Erythroblast (primary cell): ENCODE results near the gene CLK3.

ENCODE experiments used
- GATA1 ChIP-seq: IDR thresholded peaks from 2 replicates; pipeline ENCODE4 v1.6.1; 2011; ENCODE audit warnings: low read depth, mild to moderate bottlenecking, control low read depth, low read length, moderate library complexity
- POLR2A ChIP-seq: IDR thresholded peaks from 2 replicates; pipeline ENCODE4 v1.6.1; 2011; ENCODE audit warnings: mild to moderate bottlenecking, low read length

DNA sequence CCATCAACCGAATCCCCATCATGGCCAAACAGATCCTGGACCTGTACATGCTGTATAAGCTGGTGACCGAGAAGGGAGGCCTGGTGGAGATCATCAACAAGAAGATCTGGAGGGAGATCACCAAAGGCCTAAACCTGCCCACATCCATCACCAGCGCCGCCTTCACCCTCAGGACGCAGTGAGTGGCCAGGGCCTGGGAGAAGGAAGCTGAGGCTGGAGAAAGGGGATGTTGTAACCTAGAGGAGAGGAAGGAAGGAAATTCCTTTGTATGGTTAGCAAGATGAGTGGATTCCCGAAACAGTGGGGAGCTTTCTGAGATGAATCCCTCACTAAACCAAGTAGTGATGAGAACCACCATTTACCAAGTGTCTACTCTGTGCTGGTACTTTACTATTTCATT is 25.8 kb upstream of the CLK3 start:
- no peak for TF ChIP-seq POLR2A
- no peak for TF ChIP-seq GATA1
